ENCODE measurements around the gene EIF4B.

Gene EIF4B

GRCh38 chr12:53086361-53086760 is 80.1 kb downstream of the EIF4B start:
- in situ Hi-C loops (cut with HindIII; ENCODE audit: low sequenced_read_pairs), result loop anchor here (5.0 kb wide), 1 partner anchor 201 kb away; no protein-coding TSS in a partner anchor
- no peak overlapping the region for H3K4me3 ChIP-seq (ENCODE audit: low read depth, low read length)
- TF ChIP-seq, protein P1, sequence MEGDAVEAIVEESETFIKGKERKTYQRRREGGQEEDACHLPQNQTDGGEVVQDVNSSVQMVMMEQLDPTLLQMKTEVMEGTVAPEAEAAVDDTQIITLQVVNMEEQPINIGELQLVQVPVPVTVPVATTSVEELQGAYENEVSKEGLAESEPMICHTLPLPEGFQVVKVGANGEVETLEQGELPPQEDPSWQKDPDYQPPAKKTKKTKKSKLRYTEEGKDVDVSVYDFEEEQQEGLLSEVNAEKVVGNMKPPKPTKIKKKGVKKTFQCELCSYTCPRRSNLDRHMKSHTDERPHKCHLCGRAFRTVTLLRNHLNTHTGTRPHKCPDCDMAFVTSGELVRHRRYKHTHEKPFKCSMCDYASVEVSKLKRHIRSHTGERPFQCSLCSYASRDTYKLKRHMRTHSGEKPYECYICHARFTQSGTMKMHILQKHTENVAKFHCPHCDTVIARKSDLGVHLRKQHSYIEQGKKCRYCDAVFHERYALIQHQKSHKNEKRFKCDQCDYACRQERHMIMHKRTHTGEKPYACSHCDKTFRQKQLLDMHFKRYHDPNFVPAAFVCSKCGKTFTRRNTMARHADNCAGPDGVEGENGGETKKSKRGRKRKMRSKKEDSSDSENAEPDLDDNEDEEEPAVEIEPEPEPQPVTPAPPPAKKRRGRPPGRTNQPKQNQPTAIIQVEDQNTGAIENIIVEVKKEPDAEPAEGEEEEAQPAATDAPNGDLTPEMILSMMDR (IDR thresholded peaks at IDR 0.05; ENCODE audit: low read depth, low read length, missing control alignments), result no peak
- no peak for DNase-seq (ENCODE audit: low read depth)

DNA sequence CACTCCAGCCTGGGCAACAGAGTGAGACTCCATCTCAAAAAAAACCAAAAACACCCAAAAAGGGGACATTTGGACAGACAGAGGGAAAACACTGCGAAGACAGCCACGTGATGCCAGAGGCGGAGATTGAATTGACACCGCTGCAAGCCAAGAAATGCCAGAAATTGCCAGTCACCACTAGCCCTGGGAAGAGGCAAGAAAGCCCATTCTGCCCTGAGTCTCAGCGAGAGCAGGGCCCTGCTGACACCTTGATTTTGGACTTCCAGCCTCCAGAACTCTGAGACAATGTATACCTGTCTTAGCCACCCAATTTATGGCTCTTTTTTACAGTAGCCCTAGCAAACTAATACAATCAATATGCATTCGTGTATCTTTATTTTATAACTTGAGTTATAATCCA is 83.8 kb downstream of the EIF4B start:
- no peak for DNase-seq (ENCODE audit: low read depth)
- in situ Hi-C loops (cut with HindIII; ENCODE audit: low sequenced_read_pairs), result no loop called here
- TF ChIP-seq, protein P1 (IDR thresholded peaks at IDR 0.05; ENCODE audit: low read depth, low read length, missing control alignments), result no peak
- H3K4me3 ChIP-seq (ENCODE audit: low read depth, low read length), result no peak overlapping the region

DNA sequence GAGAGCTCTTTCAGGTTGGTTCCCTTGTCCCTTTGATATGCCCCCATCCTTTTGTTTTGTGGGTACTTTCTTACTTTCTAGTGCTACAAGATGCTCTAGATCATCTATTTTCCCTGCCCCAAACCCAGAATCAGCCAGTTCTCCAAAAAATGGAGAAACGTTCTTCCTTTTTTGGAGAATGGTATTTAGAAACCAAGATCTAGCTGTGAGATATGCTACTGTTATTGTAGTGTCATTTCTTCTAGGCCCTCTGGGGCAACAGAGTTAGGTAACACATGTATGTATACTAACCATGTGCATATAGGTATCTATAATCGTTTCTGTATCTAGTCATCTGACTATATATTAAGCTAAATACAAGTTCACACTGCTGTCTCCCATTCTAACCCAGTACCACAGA is 84.3 kb downstream of the EIF4B start:
- H3K4me3 ChIP-seq (ENCODE audit: low read depth, low read length), result no peak overlapping the region
- in situ Hi-C loops (cut with HindIII; ENCODE audit: low sequenced_read_pairs), result no loop called here
- no peak for DNase-seq (ENCODE audit: low read depth)
- TF ChIP-seq, protein P1 (IDR thresholded peaks at IDR 0.05; ENCODE audit: low read depth, low read length, missing control alignments), result no peak

- TF ChIP-seq, protein P1 (IDR thresholded peaks at IDR 0.05; ENCODE audit: low read depth, low read length, missing control alignments), result no peak
- no peak overlapping the region for H3K4me3 ChIP-seq (ENCODE audit: low read depth, low read length)
- in situ Hi-C loops (cut with HindIII; ENCODE audit: low sequenced_read_pairs), result no loop called here
- no peak for DNase-seq (ENCODE audit: low read depth)
Observed at GRCh38 chr12:53091756-53092155, 85.5 kb downstream of the EIF4B start.

Measured in astrocyte of the cerebellum (primary cell).